ENCODE results near the gene CNPY3. TPM values are rescaled to one million over a fixed set of nuclear protein-coding genes. Genes with fewer than 3 reads are reported as not detected.

CNPY3 gene
- polyA plus RNA-seq, 2 of the 4 experiments (the other 2 are of a cell fraction) = 30.3 to 38.5 TPM

- CTCF ChIA-PET = no interaction called here
- no peak for TF ChIP-seq HDAC2 (IDR thresholded peaks at IDR 0.05)
- TF ChIP-seq BHLHE40 (IDR thresholded peaks at IDR 0.05; ENCODE audit: low read depth, low read length) = no peak
- no peak for TF ChIP-seq MAFK (IDR thresholded peaks at IDR 0.05; ENCODE audit: partially characterized antibody)
- TF ChIP-seq FOSL2 (IDR thresholded peaks at IDR 0.05) = no peak
- TF ChIP-seq FOSL2 (CRISPR knock-in tag; IDR thresholded peaks at IDR 0.05) = no peak
- TF ChIP-seq MAZ (IDR thresholded peaks at IDR 0.05; ENCODE audit: borderline replicate concordance, low read depth, low read length) = no peak
- no peak for TF ChIP-seq HOXB5 (CRISPR knock-in tag; IDR thresholded peaks at IDR 0.05)
- no peak for TF ChIP-seq NPAS2 (CRISPR knock-in tag; IDR thresholded peaks at IDR 0.05; ENCODE audit: borderline replicate concordance)
- no peak for TF ChIP-seq USF2 (IDR thresholded peaks at IDR 0.05)
- TF ChIP-seq CTCF (IDR thresholded peaks at IDR 0.05) = no peak
- no peak for TF ChIP-seq REST (IDR thresholded peaks at IDR 0.05)
- no peak for TF ChIP-seq EP300 (IDR thresholded peaks at IDR 0.05)
- no peak for TF ChIP-seq CBX8 (IDR thresholded peaks at IDR 0.05)
- TF ChIP-seq JUN (IDR thresholded peaks at IDR 0.05) = no peak
- no peak for TF ChIP-seq CBX2 (IDR thresholded peaks at IDR 0.05; ENCODE audit: borderline replicate concordance, low read depth)
- TF ChIP-seq PHF8 (IDR thresholded peaks at IDR 0.05; ENCODE audit: borderline replicate concordance, low read depth) = no peak
- TF ChIP-seq NFE2L2 (conservative IDR thresholded peaks at IDR 0.05; ENCODE audit: low read length) = no peak
- TF ChIP-seq TFCP2L1 (CRISPR knock-in tag; IDR thresholded peaks at IDR 0.05) = no peak
- no peak for TF ChIP-seq FOXS1 (CRISPR knock-in tag; IDR thresholded peaks at IDR 0.05)
- TF ChIP-seq RFX5 (IDR thresholded peaks at IDR 0.05) = no peak
- POLR2A ChIA-PET = no interaction called here
These were observed 37.9 kb downstream of the CNPY3 start for GRCh38 chr6:42967228-42967627.

GRCh38 chr6:42968126-42968701 lies 38.9 kb downstream of the CNPY3 start:
- no peak for DNase-seq (ENCODE audit: low read depth in 1 of 2, low spot score in 1 of 2)
- Histone ChIP-seq H3K27ac (no peak overlapping the region), H3K4me1 (peaks cover 20% of the 10 kb centered on the region), H3K4me2 (no peak overlapping the region), H3K4me3 (no peak overlapping the region), H3K9me3 (no peaks in the 10 kb centered on the region)
- no peak for FAIRE-seq
- 89% methylated on average over 7 of the region's 12 CpGs for WGBS (ENCODE audit: missing lambda C conversion rate)
- no peak for ATAC-seq
- ChIA-PET POLR2A (no interaction called here), CTCF (no interaction called here)
- TF ChIP-seq TP53 (CRISPR knock-in tag; IDR thresholded peaks at IDR 0.05) = no peak
- TF ChIP-seq BCL3 (IDR thresholded peaks at IDR 0.05) = no peak
- no peak for TF ChIP-seq ZFP36 (IDR thresholded peaks at IDR 0.05; ENCODE audit: borderline replicate concordance, partially characterized antibody)
- TF ChIP-seq RCOR1 (IDR thresholded peaks at IDR 0.05; ENCODE audit: low read depth, low read length) = no peak
- no peak for TF ChIP-seq MYC (IDR thresholded peaks at IDR 0.05; ENCODE audit: borderline replicate concordance, low read length)
- TF ChIP-seq CHD2 (IDR thresholded peaks at IDR 0.05; ENCODE audit: low read length, partially characterized antibody) = no peak
- TF ChIP-seq POLR2A (IDR thresholded peaks at IDR 0.05; ENCODE audit: low read length) = no peak
- no peak for TF ChIP-seq MAX (IDR thresholded peaks at IDR 0.05)
- TF ChIP-seq HOXB5 (CRISPR knock-in tag; IDR thresholded peaks at IDR 0.05) = no peak
- TF ChIP-seq ZC3H11A (IDR thresholded peaks at IDR 0.05) = no peak
- no peak for TF ChIP-seq KDM1A (IDR thresholded peaks at IDR 0.05; ENCODE audit: low read depth)
- TF ChIP-seq BHLHE40 (IDR thresholded peaks at IDR 0.05; ENCODE audit: low read depth, low read length) = no peak
- TF ChIP-seq HMGXB4 (CRISPR knock-in tag; IDR thresholded peaks at IDR 0.05; ENCODE audit: borderline replicate concordance) = no peak

More at GRCh38 chr6:42967228-42967627, 37.9 kb downstream of the CNPY3 start:
- Histone ChIP-seq H3K4me1 (peaks cover 20% of the 10 kb centered on the region), H3K9me3 (no peaks in the 10 kb centered on the region), H3K4me3 (no peak overlapping the region), H3K4me2 (no peak overlapping the region), H3K27ac (no peak overlapping the region)
- ATAC-seq (no peak), FAIRE-seq (no peak), DNase-seq (ENCODE audit: low read depth in 1 of 2, low spot score in 1 of 2) (no peak)
- 90% methylated on average over 10 of the region's 11 CpGs for WGBS (ENCODE audit: missing lambda C conversion rate)
